Iris pigment epithelial cell (primary cell): ENCODE data around the gene LRRC45.

Experiments
- DNase-seq: peaks from one replicate; pipeline ENCODE4 v3.0.0-alpha.2; 2011; ENCODE audit warnings: low read depth

LRRC45 gene

GRCh38 chr17:82019690-82020571, 3.2 kb upstream of the LRRC45 start:
- peak; percentile 36 for DNase-seq

GRCh38 chr17:82020572-82021106, 2.5 kb upstream of the LRRC45 start:
- DNase-seq, result no peak

- peak; percentile 56 for DNase-seq
Measured at GRCh38 chr17:82021107-82021899, 1.8 kb upstream of the LRRC45 start.

GRCh38 chr17:82021900-82022309, 1.2 kb upstream of the LRRC45 start:
- no peak for DNase-seq

GRCh38 chr17:82022310-82022980, 660 bp upstream of the LRRC45 start, which contains the start of gene CENPX:
Gene CENPX (minus strand): TSS chr17:82022878. CDS start chr17:82022861, 17 bp downstream.
- no peak for DNase-seq

- DNase-seq, result peak; percentile 25
Measured at GRCh38 chr17:82023447-82024241, 539 bp downstream of the LRRC45 start.

- DNase-seq, result no peak
Measured at GRCh38 chr17:82024859-82025258, 1.8 kb downstream of the LRRC45 start.

GRCh38 chr17:82025401-82026107, 2.4 kb downstream of the LRRC45 start:
- DNase-seq, result no peak

- no peak for DNase-seq
Measured at GRCh38 chr17:82028246-82028645, 5.1 kb downstream of the LRRC45 start.

GRCh38 chr17:82028966-82029365, 5.9 kb downstream of the LRRC45 start:
- no peak for DNase-seq

GRCh38 chr17:82029391-82029790, 6.3 kb downstream of the LRRC45 start:
- DNase-seq, result no peak

- no peak for DNase-seq
Measured at GRCh38 chr17:82029990-82030469, 6.9 kb downstream of the LRRC45 start.

GRCh38 chr17:82030470-82031302, 7.6 kb downstream of the LRRC45 start:
- peak; percentile 89 for DNase-seq

- DNase-seq, result peak; percentile 45
Measured at GRCh38 chr17:82031303-82031884, 8.3 kb downstream of the LRRC45 start, which contains the start of gene RAC3. Gene RAC3 (plus strand): TSS chr17:82031678. CDS start chr17:82031762, 84 bp downstream.

GRCh38 chr17:82031885-82032627, 9.0 kb downstream of the LRRC45 start:
- no peak for DNase-seq

- DNase-seq, result no peak
Measured at GRCh38 chr17:82033359-82034085, 10.4 kb downstream of the LRRC45 start.

GRCh38 chr17:82034371-82035011, 11.4 kb downstream of the LRRC45 start:
- DNase-seq, result no peak
